GM12872 (cell line): ENCODE results near the gene FAM240B.

Experiments used
- TF ChIP-seq, protein P1 (sequence below): IDR thresholded peaks from 3 replicates; pipeline ENCODE4 v1.5.1; 2011; ENCODE audit warnings: low read depth, mild to moderate bottlenecking, low read length, moderate library complexity; ENCODE audit not compliant: insufficient read depth

The FAM240B gene

DNA sequence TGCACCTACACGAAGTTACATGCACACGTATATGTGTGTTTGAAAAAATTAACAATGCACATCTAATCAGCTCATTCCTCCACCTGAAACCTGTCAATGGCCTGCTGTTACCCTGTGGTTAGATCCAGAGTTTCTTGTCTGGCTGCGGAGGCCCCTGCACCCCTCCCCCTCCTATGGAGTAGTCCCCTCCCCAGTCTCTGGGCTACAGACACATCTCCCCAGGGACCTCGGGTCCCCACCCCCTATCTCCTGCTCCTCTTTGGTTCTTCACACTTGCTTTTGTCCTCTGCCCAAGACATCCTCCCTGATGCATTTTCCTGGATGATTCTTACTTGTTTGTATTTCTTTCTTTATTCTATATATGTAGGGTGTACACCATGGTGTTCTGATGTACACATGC is 27.2 kb downstream of the FAM240B start:
- TF ChIP-seq, protein P1, sequence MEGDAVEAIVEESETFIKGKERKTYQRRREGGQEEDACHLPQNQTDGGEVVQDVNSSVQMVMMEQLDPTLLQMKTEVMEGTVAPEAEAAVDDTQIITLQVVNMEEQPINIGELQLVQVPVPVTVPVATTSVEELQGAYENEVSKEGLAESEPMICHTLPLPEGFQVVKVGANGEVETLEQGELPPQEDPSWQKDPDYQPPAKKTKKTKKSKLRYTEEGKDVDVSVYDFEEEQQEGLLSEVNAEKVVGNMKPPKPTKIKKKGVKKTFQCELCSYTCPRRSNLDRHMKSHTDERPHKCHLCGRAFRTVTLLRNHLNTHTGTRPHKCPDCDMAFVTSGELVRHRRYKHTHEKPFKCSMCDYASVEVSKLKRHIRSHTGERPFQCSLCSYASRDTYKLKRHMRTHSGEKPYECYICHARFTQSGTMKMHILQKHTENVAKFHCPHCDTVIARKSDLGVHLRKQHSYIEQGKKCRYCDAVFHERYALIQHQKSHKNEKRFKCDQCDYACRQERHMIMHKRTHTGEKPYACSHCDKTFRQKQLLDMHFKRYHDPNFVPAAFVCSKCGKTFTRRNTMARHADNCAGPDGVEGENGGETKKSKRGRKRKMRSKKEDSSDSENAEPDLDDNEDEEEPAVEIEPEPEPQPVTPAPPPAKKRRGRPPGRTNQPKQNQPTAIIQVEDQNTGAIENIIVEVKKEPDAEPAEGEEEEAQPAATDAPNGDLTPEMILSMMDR: no peak

DNA sequence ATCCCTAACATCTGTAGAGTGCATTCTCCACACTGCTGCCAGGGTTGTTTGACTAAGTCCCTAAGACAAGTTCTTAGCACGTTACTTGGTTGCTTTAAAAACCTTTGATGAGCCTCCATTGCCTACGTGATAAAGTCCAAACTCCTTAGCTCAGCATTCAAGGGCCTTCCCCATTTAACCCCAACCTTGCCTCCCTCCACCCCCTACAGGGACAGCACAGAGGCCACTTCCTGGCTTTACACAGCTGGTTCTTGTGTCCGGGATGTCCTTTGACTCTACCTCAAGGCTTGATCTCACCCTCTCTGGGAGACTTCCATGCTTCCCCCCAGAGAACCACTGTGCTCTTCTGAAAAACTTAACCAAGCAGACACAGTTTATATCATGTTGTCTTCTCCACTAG is 29.4 kb downstream of the FAM240B start:
- TF ChIP-seq, protein P1: no peak

DNA sequence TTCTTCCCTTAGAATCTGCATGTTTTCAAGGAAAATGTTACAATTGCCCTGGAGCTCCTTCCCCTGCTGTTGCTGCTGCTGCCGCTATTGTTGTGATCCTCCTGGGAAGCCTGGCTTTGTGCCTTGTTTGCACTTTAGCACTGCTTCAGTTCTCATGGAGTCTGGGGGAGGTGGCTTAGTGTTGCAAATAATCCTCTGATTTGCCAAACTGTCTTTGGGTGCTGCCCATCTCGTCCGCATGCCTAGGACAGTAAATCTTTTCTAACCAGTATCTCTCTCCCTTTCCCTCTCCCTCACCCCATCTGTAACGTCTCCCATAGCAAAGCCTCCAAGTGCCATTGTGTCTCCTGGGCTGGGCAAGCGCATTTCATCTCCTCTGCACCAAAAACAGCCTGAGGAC is 30.3 kb downstream of the FAM240B start:
- TF ChIP-seq, protein P1: no peak

- TF ChIP-seq, protein P1: no peak
Observed at GRCh38 chr9:38687992-38688391, 31.9 kb downstream of the FAM240B start.

- TF ChIP-seq, protein P1: no peak
Observed at GRCh38 chr9:38687389-38687842, 32.5 kb downstream of the FAM240B start.

DNA sequence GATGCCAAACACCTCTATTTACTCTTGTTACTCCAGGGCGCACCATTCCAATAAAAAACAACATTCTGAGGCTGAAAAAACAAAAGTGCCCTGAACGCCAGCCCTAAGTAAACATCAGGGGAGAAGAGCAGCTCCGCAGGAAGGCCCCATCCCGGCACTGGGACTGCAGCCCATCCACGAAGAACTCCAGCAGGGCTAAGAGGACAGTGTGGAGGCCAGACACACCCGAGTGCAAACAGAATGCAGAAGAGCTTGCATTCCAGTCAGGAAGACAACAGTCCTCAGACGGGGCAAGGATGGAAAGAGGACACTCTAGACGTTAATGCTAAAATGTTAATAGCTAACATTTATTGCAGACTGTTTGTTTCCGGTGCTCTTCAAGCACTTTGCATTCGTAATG is 33.0 kb downstream of the FAM240B start:
- TF ChIP-seq, protein P1: no peak

- TF ChIP-seq, protein P1: no peak
Observed at GRCh38 chr9:38685535-38685934, 34.4 kb downstream of the FAM240B start.

- TF ChIP-seq, protein P1: no peak
Observed at GRCh38 chr9:38683336-38683735, 36.6 kb downstream of the FAM240B start.
